HepG2 (cell line): ENCODE results near the gene SOX12. TPM values are rescaled to one million over a fixed set of nuclear protein-coding genes. Genes with fewer than 3 reads are reported as not detected.

Experiments used
- AFF4 ChIP-seq: sonication (generic); formaldehyde crosslinking; IDR thresholded peaks from 2 replicates; pipeline ENCODE4 v1.4.0; 2020; ENCODE audit warnings: missing genetic modification reagents
- BATF2 ChIP-seq: sonication (generic); formaldehyde crosslinking; IDR thresholded peaks from 2 replicates; pipeline ENCODE4 v1.8.0; 2022; ENCODE audit warnings: mild to moderate bottlenecking, missing genetic modification reagents, moderate library complexity
- BCL6 ChIP-seq: IDR thresholded peaks from 2 replicates; pipeline ENCODE4 v1.6.1; 2016; ENCODE audit warnings: missing genetic modification reagents, missing compliant biosample characterization
- CEBPB ChIP-seq: IDR thresholded peaks from 2 replicates; pipeline ENCODE4 v1.6.1; 2011; ENCODE audit warnings: low read depth, low read length, improper control_type of control experiment, borderline replicate concordance
- CREM ChIP-seq, 2 experiments: sonication (generic) in 1 of 2; formaldehyde crosslinking in 1 of 2; IDR thresholded peaks; 2 replicates each; pipeline versions ENCODE4 v1.4.0 to v1.6.1; 2016 to 2020; ENCODE audit warnings: antibody characterized with exemption in 1 of 2, mild to moderate bottlenecking in 1 of 2, missing genetic modification reagents in 1 of 2
- FOXJ3 ChIP-seq: sonication (generic); formaldehyde crosslinking; IDR thresholded peaks from 2 replicates; pipeline ENCODE4 v1.4.0; 2020; ENCODE audit warnings: missing genetic modification reagents, mild to moderate bottlenecking, borderline replicate concordance
- HNF4G ChIP-seq, 2 experiments: sonication (generic) in 1 of 2; formaldehyde crosslinking in 1 of 2; IDR thresholded peaks; 2 replicates each; pipeline versions ENCODE4 v1.4.0 to v1.6.1; 2011 to 2020; ENCODE audit warnings: borderline replicate concordance in 2 of 2, low read depth in 2 of 2, mild to moderate bottlenecking in 2 of 2, low read length in 1 of 2, missing genetic modification reagents in 1 of 2, moderate library complexity in 1 of 2
- NCOR1 ChIP-seq: fragments of 200-600 bp; sonication (generic); IDR thresholded peaks from 2 replicates; pipeline ENCODE4 v1.7.0; 2017; ENCODE audit warnings: antibody characterized with exemption, low read length, borderline replicate concordance
- NRL ChIP-seq: sonication (generic); formaldehyde crosslinking; IDR thresholded peaks from 2 replicates; pipeline ENCODE4 v1.5.0; 2020; ENCODE audit warnings: missing genetic modification reagents, mild to moderate bottlenecking, moderate library complexity, borderline replicate concordance
- SMAD1 ChIP-seq: sonication (generic); formaldehyde crosslinking; IDR thresholded peaks from 2 replicates; pipeline ENCODE4 v1.4.0; 2020; ENCODE audit warnings: missing genetic modification reagents, low read depth, mild to moderate bottlenecking, borderline replicate concordance
- SRY ChIP-seq: sonication (generic); formaldehyde crosslinking; IDR thresholded peaks from 2 replicates; pipeline ENCODE4 v1.8.0; 2022; ENCODE audit warnings: mild to moderate bottlenecking, missing genetic modification reagents
- TRAFD1 ChIP-seq: sonication (generic); formaldehyde crosslinking; IDR thresholded peaks from 2 replicates; pipeline ENCODE4 v1.5.1; 2020; ENCODE audit warnings: missing genetic modification reagents, mild to moderate bottlenecking, borderline replicate concordance
- ZBTB37 ChIP-seq: sonication (generic); formaldehyde crosslinking; IDR thresholded peaks from 2 replicates; pipeline ENCODE4 v1.4.0; 2020; ENCODE audit warnings: mild to moderate bottlenecking, missing genetic modification reagents
- ZNF451 ChIP-seq: sonication (generic); formaldehyde crosslinking; IDR thresholded peaks from 2 replicates; pipeline ENCODE4 v1.5.0; 2020; ENCODE audit warnings: mild to moderate bottlenecking, missing genetic modification reagents
- ZNF607 ChIP-seq: sonication (generic); formaldehyde crosslinking; IDR thresholded peaks from 2 replicates; pipeline ENCODE4 v1.5.1; 2020; ENCODE audit warnings: missing genetic modification reagents, mild to moderate bottlenecking, borderline replicate concordance
- polyA plus RNA-seq, 8 experiments: library from polyadenylated mRNA; depleted of rRNA in 3 of 8; stranded (reverse) in 7 of 8; unstranded in 1 of 8; fragments of >200 nt; fragmentation: Illumina TruSeq in 4 of 8; extraction: Trizol in 4 of 8; gene quantifications; 2 replicates each; pipeline versions ENCODE4 v1.2.1 to v1.2.3, GENCODE V29; 2011 to 2016; ENCODE audit warnings: low read depth in 4 of 8, missing spikeins in 1 of 8, mixed read lengths in 1 of 8; ENCODE audit not compliant: insufficient read depth in 1 of 8
- total RNA-seq, 5 experiments: library from RNA; depleted of rRNA; stranded (reverse); fragments of >200 nt; fragmentation: Illumina TruSeq; extraction: Trizol; gene quantifications; 2 replicates each; pipeline ENCODE4 v1.2.3, GENCODE V29; 2016; ENCODE audit warnings: low read depth in 1 of 5

SOX12 gene
- total and polyA plus RNA-seq, 2 of the 13 experiments (the other 11 are each of a cell fraction or from before 2014, with no cell fraction given): 10.0 to 18.7 TPM

GRCh38 chr20:347640-348484, 22.5 kb downstream of the SOX12 start (continued):
- TF ChIP-seq CREM (IDR thresholded peaks at IDR 0.05) (peak; percentile 86), CREM (CRISPR knock-in tag; IDR thresholded peaks at IDR 0.05) (0 out of 2 replicates have a peak, but pooled peaks have one; percentile 44), SRY (CRISPR knock-in tag) (0 out of 2 replicates have a peak, but pooled peaks have one; percentile 51), ZNF451 (CRISPR knock-in tag) (peak; percentile 91), NCOR1 (peak; percentile 83; the same call in 1 of the 2 replicates), TRAFD1 (CRISPR knock-in tag) (no peak), SMAD1 (peak; percentile 88), AFF4 (CRISPR knock-in tag) (0 out of 2 replicates have a peak, but pooled peaks have one; percentile 28), NRL (peak; percentile 72), HNF4G (IDR thresholded peaks at IDR 0.05; ENCODE audit: borderline replicate concordance, low read depth, low read length) (peak; percentile 80), HNF4G (CRISPR knock-in tag; IDR thresholded peaks at IDR 0.05; ENCODE audit: borderline replicate concordance, low read depth) (peak; percentile 97), BATF2 (peak; percentile 70), CEBPB (no peak), ZBTB37 (no peak), FOXJ3 (peak; percentile 76; the same call in 1 of the 2 replicates), BCL6 (CRISPR knock-in tag) (peak; percentile 92), ZNF607 (peak; percentile 92)
